HG03354 (cell line): ENCODE results near the gene SPOPL.

ENCODE experiments used
- ATAC-seq: cut with Tn5 transposase; IDR thresholded peaks from one replicate; pipeline ENCODE4 v1.9.1; 2021; ENCODE audit warnings: mild to moderate bottlenecking; ENCODE audit not compliant: unreplicated experiment, poor library complexity, severe bottlenecking

SPOPL gene

GRCh38 chr2:138492160-138492559, 9.4 kb upstream of the SPOPL start:
- ATAC-seq = no peak

- ATAC-seq = no peak
These were observed 8.2 kb upstream of the SPOPL start for GRCh38 chr2:138493334-138493733.

- ATAC-seq = no peak
These were observed 7.2 kb upstream of the SPOPL start for GRCh38 chr2:138494265-138494966.

GRCh38 chr2:138495384-138495783, 6.2 kb upstream of the SPOPL start:
- ATAC-seq = no peak

DNA sequence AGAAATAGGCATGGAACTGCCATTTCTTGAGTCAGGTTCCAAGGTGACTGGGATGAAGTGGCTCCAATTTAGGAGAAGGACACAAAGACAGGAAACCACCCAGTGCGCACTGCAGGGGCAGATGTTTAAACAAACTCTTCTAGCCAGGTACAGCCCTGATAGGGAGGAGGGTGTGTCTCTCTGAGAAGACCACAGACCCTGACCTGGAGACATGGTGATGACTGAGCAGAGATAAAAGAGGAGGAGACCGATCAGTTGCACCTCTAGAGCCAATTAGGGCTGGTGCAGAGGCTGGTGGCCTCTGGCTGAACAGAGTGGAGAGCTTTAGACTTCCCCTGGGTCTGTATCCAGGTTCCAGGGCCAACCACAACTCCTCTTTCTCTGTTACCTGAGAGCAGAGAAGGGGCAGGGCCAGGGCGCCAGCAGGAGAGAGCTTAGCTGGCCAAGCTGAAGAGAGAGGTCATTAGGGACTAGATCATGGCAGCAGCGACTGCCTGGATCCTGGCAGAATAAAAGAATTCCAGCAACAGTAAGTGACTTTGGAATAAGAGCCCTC, 5.4 kb upstream of the SPOPL start:
- no peak for ATAC-seq

DNA sequence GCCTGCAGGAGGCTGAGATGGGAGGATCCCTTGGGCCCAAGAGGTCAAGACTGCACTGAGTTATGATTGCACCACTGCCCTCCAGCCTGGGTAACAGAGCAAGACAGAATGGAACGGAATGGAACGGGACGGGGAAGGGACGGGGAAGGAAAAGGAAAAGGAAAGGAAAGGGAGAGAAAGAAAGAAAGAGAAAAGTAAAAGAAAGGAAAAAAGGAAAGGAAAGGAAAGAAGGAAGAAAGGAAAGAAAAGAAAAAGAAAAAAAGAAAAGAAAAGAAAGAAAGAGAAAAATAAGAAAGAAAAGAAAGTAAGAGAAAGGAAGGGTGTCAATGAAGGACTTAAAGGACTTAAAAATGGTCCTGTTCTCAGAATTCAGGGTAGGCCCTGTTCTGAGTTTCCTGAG, 4.3 kb upstream of the SPOPL start:
- ATAC-seq = no peak

DNA sequence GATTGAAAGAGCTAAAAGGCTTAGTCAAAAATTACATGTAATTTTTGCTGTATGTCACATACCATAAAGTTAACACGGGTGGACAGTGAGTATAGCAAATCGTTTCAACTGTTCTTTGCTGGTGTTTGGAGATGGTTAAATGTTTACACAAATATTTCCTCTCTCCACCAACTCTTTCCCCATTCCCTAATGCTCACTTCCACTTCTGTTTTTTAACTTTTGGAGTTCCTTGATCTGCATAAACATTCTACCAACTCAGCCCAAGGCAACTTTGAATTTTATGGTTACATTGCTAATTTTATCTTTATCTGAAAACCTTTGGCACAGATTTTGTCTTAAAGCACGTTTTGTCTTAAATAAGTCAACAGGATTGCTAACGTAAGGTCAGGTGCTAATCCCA, 1.9 kb upstream of the SPOPL start:
- ATAC-seq = no peak

- peak; percentile 5 for ATAC-seq
These were observed 762 bp upstream of the SPOPL start for GRCh38 chr2:138500592-138501424.

DNA sequence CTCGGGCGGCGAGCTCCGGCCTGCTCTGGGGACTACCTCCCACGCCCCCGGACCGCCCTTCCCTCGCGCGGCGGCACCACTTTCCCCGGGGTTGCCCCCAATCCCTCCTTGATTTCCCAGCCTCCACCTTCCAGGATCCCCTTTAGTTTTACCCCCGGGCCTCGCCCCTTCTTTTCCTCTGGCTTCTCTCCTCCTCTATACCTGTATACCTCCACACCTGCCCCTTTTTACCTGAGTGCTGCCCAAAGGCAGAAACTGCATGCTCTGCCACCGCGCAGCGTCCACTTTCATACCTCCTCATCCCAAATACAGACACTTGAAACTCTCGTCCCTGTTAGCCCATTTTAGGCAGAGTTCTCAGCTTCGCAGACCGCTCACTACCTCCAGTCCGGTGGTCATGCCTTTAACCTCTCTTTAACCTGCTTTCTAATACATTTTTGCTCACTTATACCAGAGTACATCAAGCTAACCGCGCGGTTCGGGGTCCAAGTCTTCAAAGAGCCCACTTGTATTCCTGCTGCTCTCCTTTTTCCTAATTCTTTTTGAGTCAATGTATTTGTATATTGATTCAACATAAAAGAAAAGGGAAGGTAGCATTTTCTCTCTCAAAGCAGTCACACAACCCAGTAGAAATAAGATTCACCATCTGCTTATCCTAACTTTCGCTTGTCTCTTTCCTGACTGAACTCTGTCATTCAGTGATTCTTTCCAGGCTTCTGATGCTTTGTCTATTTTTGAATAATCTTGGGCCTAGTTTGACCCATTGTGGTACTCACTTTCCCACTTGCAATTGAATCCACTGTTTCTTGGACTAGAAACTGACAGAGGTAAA, 901 bp downstream of the SPOPL start:
- peak; percentile 2 for ATAC-seq

- ATAC-seq = peak; percentile 18
These were observed 1.5 kb downstream of the SPOPL start for GRCh38 chr2:138503087-138503442.

DNA sequence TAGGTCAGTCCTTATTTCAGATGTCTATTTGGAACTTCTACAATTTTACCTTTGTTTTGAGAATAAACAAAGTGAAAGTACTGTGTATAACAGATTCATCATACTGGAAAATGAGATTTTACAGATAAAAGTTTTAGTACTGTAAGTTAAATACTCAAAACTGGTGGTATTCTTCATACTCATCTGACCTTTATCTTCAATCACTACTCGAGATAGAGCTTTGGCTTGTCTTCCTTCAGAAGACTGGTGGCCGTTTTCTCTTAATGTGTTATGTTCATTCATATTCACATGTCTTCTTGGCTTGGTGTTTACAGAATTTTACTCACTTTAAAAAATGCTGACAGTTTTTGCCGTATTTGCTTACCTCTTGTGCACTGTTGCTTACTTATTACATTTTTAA, 2.1 kb downstream of the SPOPL start:
- ATAC-seq = no peak

GRCh38 chr2:138504092-138504491, 2.5 kb downstream of the SPOPL start:
- no peak for ATAC-seq

DNA sequence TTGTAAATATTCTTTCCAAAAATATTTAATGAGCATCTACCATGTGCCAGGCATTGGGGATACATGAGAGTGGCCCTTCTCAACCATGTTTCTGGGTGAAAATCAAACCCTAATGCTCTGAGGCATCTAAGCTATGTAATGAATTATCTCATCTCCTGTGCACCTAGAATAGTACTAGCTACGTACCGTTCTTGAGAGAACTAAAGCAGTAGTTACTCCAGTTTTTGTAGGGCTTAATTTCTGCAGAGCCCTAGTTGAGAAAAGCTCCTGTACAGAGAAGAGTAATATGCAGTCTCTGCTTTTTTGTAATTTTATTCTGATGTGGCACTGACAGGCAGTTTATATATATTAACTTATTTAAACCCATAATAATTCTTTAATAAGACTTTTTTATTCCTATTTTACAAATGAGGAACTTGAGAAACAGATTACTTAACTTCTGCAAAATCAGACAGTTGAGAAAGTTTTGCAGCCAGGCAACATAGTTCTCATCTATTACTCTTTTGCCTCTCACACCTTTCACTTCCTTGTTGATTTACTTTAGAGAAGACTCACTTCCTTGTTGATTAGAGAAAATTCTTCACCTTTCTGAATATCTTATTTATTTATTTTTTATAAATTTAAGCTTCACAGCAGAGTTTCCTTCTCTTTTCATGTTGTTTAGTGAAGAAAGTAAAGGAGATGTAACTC, 3.1 kb downstream of the SPOPL start:
- peak; percentile 38 for ATAC-seq

GRCh38 chr2:138507267-138507666, 5.7 kb downstream of the SPOPL start:
- no peak for ATAC-seq

DNA sequence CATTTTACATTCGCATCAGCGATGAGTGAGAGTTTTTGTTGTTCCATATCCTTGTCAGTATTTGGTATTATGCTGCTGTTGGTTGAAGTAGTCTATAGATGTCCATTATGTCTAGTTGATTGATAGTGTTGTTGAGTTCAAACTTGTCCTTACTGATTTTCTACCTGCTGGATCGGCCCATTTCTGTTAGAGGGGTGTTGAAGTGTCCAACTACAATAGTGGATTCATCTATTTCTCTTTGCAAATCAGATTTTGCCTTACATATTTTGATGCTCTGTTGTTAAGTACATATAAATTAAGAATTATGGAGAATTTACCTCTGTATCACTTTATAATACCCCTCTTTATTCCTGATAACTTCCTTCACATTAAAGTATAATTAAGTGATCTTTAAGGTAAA, 8.7 kb downstream of the SPOPL start:
- no peak for ATAC-seq

- ATAC-seq = no peak
These were observed 11.1 kb downstream of the SPOPL start for GRCh38 chr2:138512672-138513071.

DNA sequence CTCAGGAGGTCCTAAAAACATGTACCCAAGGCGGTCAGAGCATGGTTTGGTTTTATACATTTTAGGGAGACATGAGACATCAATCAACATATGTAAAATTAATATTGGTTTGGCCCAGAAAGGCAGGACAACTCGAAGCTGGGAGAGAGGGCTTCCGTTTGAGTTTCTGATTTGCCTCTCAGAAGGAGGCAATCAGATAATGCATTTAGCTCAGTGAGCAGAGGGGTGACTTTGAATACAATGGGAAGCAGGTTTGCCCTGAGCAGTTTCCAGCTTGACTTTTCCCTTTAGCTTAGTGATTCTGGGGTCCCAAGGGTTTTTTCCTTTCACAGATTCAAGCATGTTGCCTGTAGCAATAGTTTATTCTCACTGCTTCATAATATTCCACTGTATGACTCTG, 12.6 kb downstream of the SPOPL start:
- ATAC-seq = no peak

DNA sequence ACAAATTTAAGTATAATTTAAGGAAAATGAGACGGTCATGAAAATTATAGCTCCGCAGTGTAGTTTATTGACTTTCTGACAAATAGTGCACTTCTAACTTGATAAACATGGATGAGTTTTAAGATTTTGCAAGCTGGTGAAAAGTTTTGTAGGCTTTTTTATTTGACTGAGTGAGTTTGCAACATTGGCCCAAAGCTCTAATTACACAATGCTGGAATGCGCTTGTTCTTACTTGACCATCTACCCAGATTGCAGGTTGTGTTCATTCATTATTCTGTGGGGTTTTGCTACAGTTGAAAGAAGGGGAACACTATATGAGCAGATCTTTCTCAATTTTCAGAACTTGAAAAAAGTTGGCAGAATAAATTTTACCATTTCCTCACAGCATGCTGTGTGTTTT, 13.5 kb downstream of the SPOPL start:
- no peak for ATAC-seq

GRCh38 chr2:138516030-138516704, 14.6 kb downstream of the SPOPL start:
- ATAC-seq = no peak
